ENCODE measurements around the gene PHLDA2.

- TF ChIP-seq CTCF (conservative IDR thresholded peaks at IDR 0.05; ENCODE audit: low read length) (no peak), EZH2phosphoT487 (IDR thresholded peaks at IDR 0.05; ENCODE audit: borderline replicate concordance) (no peak)
These were observed 47.9 kb upstream of the PHLDA2 start for GRCh38 chr11:2977113-2977512.

Measured in Loucy (cell line).